RCC 7860 (cell line): ENCODE data around the gene GRK2.

Source experiments
- DNase-seq: peaks from one replicate; pipeline ENCODE4 v3.0.0-alpha.2; 2015; ENCODE audit warnings: low spot score
- FAIRE-seq: peaks from 2 replicates; lab custom pipeline; 2012; peaks lifted over from hg19 to GRCh38; lab: Jason Lieb, UNC

GRK2 gene

GRCh38 chr11:67280788-67281551 is 14.7 kb downstream of the GRK2 start:
- DNase-seq (no peak), FAIRE-seq (no peak)

DNA sequence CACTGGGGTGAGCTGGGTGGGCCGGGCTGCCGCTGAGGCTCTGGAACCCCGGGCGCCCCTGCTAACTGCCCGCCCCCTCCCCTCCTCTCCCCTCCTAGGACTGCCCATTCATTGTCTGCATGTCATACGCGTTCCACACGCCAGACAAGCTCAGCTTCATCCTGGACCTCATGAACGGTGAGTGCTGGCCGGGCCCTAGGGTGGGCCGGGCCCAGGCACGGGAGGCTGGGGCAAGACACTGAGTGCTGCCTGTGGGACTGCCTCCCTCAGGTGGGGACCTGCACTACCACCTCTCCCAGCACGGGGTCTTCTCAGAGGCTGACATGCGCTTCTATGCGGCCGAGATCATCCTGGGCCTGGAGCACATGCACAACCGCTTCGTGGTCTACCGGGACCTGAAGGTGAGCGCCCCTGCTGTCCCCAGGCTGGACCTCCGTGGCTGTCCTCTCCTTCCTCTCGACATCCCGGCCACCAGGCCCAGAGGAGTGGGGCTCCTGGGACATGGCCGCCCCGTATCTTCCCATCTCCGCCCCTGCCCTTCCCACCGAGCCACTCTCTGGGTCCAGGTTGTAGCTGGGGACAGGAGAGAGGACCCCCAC is 15.4 kb downstream of the GRK2 start:
- DNase-seq (no peak), FAIRE-seq (no peak)

DNA sequence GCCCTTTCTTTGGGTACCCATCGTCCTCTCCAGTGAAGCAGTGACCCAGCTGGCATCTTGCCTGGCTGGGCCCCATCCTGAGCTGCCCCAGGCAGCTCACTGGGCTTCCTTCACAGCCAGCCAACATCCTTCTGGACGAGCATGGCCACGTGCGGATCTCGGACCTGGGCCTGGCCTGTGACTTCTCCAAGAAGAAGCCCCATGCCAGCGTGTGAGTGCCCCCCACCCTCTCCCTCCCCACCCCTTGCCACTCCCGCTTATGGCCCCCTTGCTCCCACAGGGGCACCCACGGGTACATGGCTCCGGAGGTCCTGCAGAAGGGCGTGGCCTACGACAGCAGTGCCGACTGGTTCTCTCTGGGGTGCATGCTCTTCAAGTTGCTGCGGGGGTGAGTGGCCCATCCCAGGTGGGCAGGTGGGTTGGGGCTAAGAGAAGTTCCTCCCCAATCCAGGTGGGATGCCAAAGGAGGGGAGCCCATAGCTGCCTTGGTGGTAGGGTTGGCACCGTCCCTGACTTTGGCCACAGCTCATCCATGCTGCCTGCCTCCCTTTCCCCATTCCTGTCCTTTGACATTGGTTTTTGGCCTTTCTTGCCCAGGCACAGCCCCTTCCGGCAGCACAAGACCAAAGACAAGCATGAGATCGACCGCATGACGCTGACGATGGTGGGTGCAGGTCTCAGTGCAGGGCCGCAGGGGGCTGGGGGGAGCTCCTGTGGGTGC is 16.0 kb downstream of the GRK2 start:
- FAIRE-seq = no peak

DNA sequence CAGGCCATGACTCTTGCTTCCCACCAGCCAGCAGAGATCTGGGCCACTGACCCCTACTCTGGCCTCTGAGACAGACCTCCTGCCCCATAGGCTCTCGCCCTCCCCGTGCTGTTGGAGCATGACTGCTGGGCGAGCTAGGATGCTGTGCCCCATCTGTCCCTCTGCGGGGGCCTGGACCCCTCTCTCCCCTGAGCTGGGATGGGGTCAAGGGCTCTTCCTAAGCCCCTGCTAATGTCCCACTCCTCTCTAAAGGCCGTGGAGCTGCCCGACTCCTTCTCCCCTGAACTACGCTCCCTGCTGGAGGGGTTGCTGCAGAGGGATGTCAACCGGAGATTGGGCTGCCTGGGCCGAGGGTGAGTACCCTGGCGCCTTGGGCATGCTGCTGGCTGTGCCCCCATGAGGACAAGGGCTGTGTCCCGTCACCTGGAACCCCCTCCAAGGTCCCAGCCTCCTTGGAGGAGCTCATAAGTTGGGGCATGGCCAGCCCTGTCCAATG is 16.7 kb downstream of the GRK2 start:
- FAIRE-seq (no peak), DNase-seq (no peak)

More for the DNA sequence above, 16.0 kb downstream of the GRK2 start:
- DNase-seq = no peak

GRCh38 chr11:67283481-67283963 is 17.2 kb downstream of the GRK2 start:
- DNase-seq (no peak), FAIRE-seq (no peak)

GRCh38 chr11:67284811-67285540 is 18.7 kb downstream of the GRK2 start:
- DNase-seq (no peak), FAIRE-seq (no peak)

GRCh38 chr11:67285541-67286498 is 19.5 kb downstream of the GRK2 start:
- FAIRE-seq (no peak), DNase-seq (no peak)

DNA sequence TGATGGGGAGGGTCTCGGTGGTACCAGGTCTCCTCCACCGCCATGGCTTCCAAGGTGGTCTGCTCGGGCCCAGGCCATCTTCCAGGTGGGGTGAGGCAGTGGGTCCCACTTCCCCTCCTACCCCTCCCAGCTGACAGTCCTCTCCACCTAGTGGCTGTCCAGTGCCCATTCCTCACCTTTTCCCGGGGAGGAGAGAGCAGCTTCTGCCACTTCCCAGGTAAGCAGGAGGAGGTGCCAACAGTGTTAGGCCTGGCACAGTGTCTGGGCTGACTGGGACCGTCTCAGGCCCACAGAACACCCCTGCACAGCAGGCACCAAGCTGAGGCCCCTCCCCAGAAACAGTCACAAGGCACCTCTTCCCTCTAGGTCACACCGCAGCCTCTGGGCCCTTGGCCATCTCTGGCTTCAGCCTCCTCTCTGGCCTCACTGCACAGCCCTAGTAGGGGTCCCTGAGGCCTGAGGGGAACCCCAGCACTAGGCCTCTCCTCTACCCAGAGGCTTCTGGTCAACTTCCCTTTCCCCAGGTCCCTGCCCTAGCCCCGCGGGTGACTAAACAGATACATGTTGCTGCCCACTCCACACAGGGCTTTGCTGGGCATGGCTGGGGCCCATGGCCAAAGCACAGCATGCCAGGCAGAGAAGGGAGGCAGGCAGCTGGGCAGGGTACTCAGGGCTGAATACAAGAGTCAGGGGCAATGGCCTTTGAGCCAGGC is 20.5 kb downstream of the GRK2 start:
- FAIRE-seq = no peak
- DNase-seq = no peak

- DNase-seq (no peak), FAIRE-seq (no peak)
Measured at GRCh38 chr11:67287355-67288197, 21.3 kb downstream of the GRK2 start.

- no peak for FAIRE-seq
Measured at GRCh38 chr11:67288198-67288451, 21.9 kb downstream of the GRK2 start.

DNA sequence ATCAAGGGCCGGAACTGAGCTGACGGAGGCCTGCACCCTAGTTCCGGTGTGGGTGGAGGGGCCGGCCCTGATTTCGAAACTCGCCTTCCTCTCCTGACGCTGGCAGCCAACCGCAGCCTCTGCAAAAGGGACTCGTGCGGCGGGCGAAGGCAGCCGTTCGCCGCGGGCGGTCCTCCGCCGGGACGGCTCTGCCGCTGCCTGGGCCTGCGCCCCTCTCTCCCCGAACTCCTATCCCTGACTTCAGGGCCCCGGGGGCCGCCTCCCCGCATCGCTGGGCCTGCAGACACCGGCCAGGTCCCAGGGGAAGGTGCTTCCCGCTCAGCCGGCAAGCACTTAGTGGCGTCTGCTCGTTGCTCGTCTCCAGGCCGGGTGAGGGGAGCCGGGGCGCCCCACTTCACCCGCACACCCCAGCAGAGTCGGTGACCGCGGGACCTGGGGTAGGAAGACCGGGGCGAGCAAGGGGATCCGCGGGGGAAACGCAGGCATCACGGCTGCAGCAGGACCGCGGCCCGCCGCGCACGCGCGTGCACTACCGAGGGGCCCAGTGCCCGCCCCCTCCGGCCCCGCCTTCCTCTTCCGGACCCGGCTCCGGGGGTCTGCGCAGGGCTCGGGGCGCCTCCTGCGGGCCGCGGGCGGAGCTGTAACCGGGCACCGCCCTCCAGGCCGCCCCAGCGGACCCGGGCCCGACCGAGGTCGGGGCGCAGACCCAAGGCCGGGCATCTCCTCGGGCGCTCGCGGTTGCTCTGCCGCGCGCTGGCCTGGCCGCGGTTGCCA is 22.4 kb downstream of the GRK2 start:
- FAIRE-seq = no peak

More at GRCh38 chr11:67288198-67288451, 21.9 kb downstream of the GRK2 start:
- no peak for DNase-seq

GRCh38 chr11:67289226-67289650 is 23.0 kb downstream of the GRK2 start, which contains the start of gene ANKRD13D:
ANKRD13D (plus strand) TSS chr11:67289303; CDS start chr11:67289461, 158 bp downstream.
- no peak for FAIRE-seq
- DNase-seq = no peak

More for the DNA sequence above, 22.4 kb downstream of the GRK2 start:
- DNase-seq = peak; percentile 71

DNA sequence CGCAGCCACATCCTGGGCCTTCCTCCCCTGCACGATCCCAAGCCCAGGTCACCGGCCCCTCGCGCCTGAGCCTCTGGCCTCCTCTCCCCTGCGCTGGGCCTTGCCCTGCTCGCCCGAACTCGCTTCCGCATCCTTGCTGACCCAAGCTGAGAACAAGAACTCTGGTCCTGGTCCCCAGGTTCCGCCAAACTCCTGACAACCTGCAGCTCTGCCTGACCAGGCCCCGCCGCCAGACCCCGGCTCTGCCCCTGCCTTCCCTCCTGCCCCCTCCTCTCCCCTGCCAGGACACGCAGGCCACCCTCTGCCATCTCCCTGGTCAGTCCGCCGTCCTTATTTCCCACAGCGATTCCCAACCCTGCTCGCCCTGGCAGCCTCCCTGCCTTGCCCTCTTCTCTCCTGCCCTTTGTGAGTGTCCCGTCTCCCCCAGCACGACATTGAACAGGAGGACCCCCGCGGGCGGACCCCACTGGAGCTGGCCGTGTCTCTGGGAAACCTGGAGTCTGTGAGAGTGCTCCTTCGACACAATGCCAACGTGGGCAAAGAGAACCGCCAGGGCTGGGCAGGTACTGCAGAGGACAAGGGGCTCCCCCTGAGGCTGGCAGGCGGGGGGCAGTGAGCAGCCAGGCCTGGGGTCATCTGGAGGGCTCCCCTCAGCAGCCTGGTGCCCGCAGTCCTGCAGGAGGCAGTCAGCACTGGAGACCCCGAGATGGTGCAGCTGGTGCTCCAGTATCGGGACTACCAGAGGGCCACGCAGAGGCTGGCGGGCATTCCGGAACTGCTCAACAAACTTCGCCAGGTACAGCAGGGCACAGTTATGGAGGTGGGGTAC is 23.6 kb downstream of the GRK2 start:
- DNase-seq (peak; percentile 10), FAIRE-seq (no peak)

DNA sequence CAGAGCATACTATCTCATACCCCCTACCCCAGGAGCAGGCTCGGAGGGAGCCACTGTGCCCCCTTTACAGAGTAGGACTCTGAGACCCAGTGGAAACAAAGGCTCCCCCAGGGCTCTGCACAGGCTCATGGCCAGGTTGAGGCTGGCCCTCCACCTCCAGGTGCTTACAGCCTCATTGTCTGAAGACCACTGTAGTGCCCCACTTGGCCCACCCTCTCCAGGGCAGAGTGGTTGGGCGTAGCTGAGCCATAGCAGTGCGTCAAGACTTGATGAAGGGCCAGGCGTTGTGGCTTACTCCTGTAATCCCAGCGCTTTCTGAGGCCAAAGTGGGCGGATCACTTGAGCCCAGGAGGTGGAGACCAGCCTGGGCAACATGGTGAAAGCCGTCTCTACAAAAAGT is 24.5 kb downstream of the GRK2 start:
- DNase-seq (no peak), FAIRE-seq (no peak)

- FAIRE-seq = no peak
- DNase-seq = no peak
Measured at GRCh38 chr11:67291481-67292381, 25.5 kb downstream of the GRK2 start.

DNA sequence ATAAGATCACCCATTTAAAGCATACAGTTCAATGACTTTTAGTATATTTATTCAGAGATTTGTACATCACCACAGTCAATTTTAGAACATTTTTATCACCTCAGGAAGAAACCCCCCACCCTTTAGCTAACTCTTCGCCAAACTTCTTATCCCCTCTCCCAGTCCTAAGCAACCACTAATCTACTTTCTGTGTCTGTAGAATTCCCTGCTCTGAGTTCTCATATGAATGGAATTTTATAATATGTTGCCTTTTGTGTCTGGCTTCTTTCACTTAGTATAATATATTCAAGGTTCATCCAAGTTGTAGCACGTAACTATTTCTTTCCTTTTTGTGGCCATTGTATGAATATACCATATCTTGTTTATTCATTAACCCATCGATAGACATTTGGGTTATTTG is 26.4 kb downstream of the GRK2 start:
- no peak for DNase-seq
- no peak for FAIRE-seq
